ENCODE measurements around the gene PTPRT.

The PTPRT gene

GRCh38 chr20:42986143-42986773, 203.4 kb downstream of the PTPRT start:
- H3K27ac ChIP-seq (ENCODE audit: low read length), result no peak overlapping the region
- H3K4me1 ChIP-seq (ENCODE audit: insufficient read depth, low read length), result peaks cover 11% of the 10 kb centered on the region; the same call in 1 of the 2 replicates
- no peak overlapping the region for H3K9ac ChIP-seq (ENCODE audit: low read depth, low read length)

GRCh38 chr20:42985628-42986027, 204.1 kb downstream of the PTPRT start:
- Histone ChIP-seq H3K27me3 (ENCODE audit: insufficient read depth, low read length) (peaks cover 6% of the 10 kb centered on the region; the same call in 1 of the 2 replicates), H3K36me3 (ENCODE audit: insufficient read depth, low read depth, low read length) (no peaks in the 10 kb centered on the region), H3K9ac (ENCODE audit: low read depth, low read length) (no peak overlapping the region), H3K4me1 (ENCODE audit: insufficient read depth, low read length) (peaks cover 12% of the 10 kb centered on the region), H3K27ac (ENCODE audit: low read length) (no peak overlapping the region), H3K9me3 (ENCODE audit: insufficient read depth, low read depth, low read length) (no peaks in the 10 kb centered on the region), H3K4me3 (ENCODE audit: low read length) (no peak overlapping the region)

More at GRCh38 chr20:42986143-42986773, 203.4 kb downstream of the PTPRT start:
- no peaks in the 10 kb centered on the region for H3K9me3 ChIP-seq (ENCODE audit: insufficient read depth, low read depth, low read length)
- no peak overlapping the region for H3K4me3 ChIP-seq (ENCODE audit: low read length)
- no peaks in the 10 kb centered on the region for H3K36me3 ChIP-seq (ENCODE audit: insufficient read depth, low read depth, low read length)
- 0 out of 2 replicates have a peak, but pooled peaks cover 4% of the 10 kb centered on the region for H3K27me3 ChIP-seq (ENCODE audit: insufficient read depth, low read length)

GRCh38 chr20:42982218-42982617, 207.5 kb downstream of the PTPRT start:
- Histone ChIP-seq H3K27ac (ENCODE audit: low read length) (no peak overlapping the region), H3K27me3 (ENCODE audit: insufficient read depth, low read length) (peaks cover 6% of the 10 kb centered on the region; the same call in 1 of the 2 replicates), H3K9me3 (ENCODE audit: insufficient read depth, low read depth, low read length) (no peaks in the 10 kb centered on the region), H3K4me3 (ENCODE audit: low read length) (no peak overlapping the region), H3K9ac (ENCODE audit: low read depth, low read length) (no peak overlapping the region), H3K36me3 (ENCODE audit: insufficient read depth, low read depth, low read length) (no peaks in the 10 kb centered on the region), H3K4me1 (ENCODE audit: insufficient read depth, low read length) (peaks cover 25% of the 10 kb centered on the region)

- H3K36me3 ChIP-seq (ENCODE audit: insufficient read depth, low read depth, low read length), result no peaks in the 10 kb centered on the region
- H3K27me3 ChIP-seq (ENCODE audit: insufficient read depth, low read length), result peaks cover 6% of the 10 kb centered on the region; the same call in 1 of the 2 replicates
- H3K9ac ChIP-seq (ENCODE audit: low read depth, low read length), result no peak overlapping the region
- H3K27ac ChIP-seq (ENCODE audit: low read length), result no peak overlapping the region
- no peak overlapping the region for H3K4me3 ChIP-seq (ENCODE audit: low read length)
- no peaks in the 10 kb centered on the region for H3K9me3 ChIP-seq (ENCODE audit: insufficient read depth, low read depth, low read length)
- H3K4me1 ChIP-seq (ENCODE audit: insufficient read depth, low read length), result peaks cover 25% of the 10 kb centered on the region
These were observed 208.5 kb downstream of the PTPRT start for GRCh38 chr20:42981253-42981652.

- no peak overlapping the region; the same call in 1 of the 2 replicates for H3K4me3 ChIP-seq (ENCODE audit: low read length)
- H3K36me3 ChIP-seq (ENCODE audit: insufficient read depth, low read depth, low read length), result no peaks in the 10 kb centered on the region
- no peaks in the 10 kb centered on the region for H3K9me3 ChIP-seq (ENCODE audit: insufficient read depth, low read depth, low read length)
- H3K27me3 ChIP-seq (ENCODE audit: insufficient read depth, low read length), result peaks cover 6% of the 10 kb centered on the region; the same call in 1 of the 2 replicates
- H3K4me1 ChIP-seq (ENCODE audit: insufficient read depth, low read length), result peaks cover 25% of the 10 kb centered on the region
- no peak overlapping the region; the same call in 1 of the 2 replicates for H3K9ac ChIP-seq (ENCODE audit: low read depth, low read length)
- no peak overlapping the region for H3K27ac ChIP-seq (ENCODE audit: low read length)
These were observed 210.0 kb downstream of the PTPRT start for GRCh38 chr20:42979720-42980119.

GRCh38 chr20:42978184-42978974, 211.3 kb downstream of the PTPRT start:
- Histone ChIP-seq H3K4me1 (ENCODE audit: insufficient read depth, low read length) (peaks cover 25% of the 10 kb centered on the region), H3K36me3 (ENCODE audit: insufficient read depth, low read depth, low read length) (no peaks in the 10 kb centered on the region), H3K9ac (ENCODE audit: low read depth, low read length) (no peak overlapping the region), H3K9me3 (ENCODE audit: insufficient read depth, low read depth, low read length) (no peaks in the 10 kb centered on the region), H3K4me3 (ENCODE audit: low read length) (no peak overlapping the region), H3K27me3 (ENCODE audit: insufficient read depth, low read length) (peaks cover 6% of the 10 kb centered on the region; the same call in 1 of the 2 replicates), H3K27ac (ENCODE audit: low read length) (no peak overlapping the region)

GRCh38 chr20:42975974-42976373, 213.7 kb downstream of the PTPRT start:
- Histone ChIP-seq H3K27ac (ENCODE audit: low read length) (no peak overlapping the region), H3K9ac (ENCODE audit: low read depth, low read length) (no peak overlapping the region), H3K36me3 (ENCODE audit: insufficient read depth, low read depth, low read length) (no peaks in the 10 kb centered on the region), H3K9me3 (ENCODE audit: insufficient read depth, low read depth, low read length) (no peaks in the 10 kb centered on the region), H3K4me1 (ENCODE audit: insufficient read depth, low read length) (peaks cover 17% of the 10 kb centered on the region), H3K4me3 (ENCODE audit: low read length) (no peak overlapping the region), H3K27me3 (ENCODE audit: insufficient read depth, low read length) (no peaks in the 10 kb centered on the region; the same call in 1 of the 2 replicates)

- Histone ChIP-seq H3K9ac (ENCODE audit: low read depth, low read length) (no peak overlapping the region), H3K36me3 (ENCODE audit: insufficient read depth, low read depth, low read length) (no peaks in the 10 kb centered on the region), H3K27me3 (ENCODE audit: insufficient read depth, low read length) (no peaks in the 10 kb centered on the region), H3K4me1 (ENCODE audit: insufficient read depth, low read length) (peaks cover 3% of the 10 kb centered on the region; the same call in 1 of the 2 replicates), H3K9me3 (ENCODE audit: insufficient read depth, low read depth, low read length) (no peaks in the 10 kb centered on the region), H3K27ac (ENCODE audit: low read length) (no peak overlapping the region), H3K4me3 (ENCODE audit: low read length) (no peak overlapping the region)
These were observed 215.4 kb downstream of the PTPRT start for GRCh38 chr20:42974347-42974746.

- H3K9ac ChIP-seq (ENCODE audit: low read depth, low read length), result no peak overlapping the region
- H3K27ac ChIP-seq (ENCODE audit: low read length), result no peak overlapping the region
- no peak overlapping the region for H3K4me3 ChIP-seq (ENCODE audit: low read length)
- H3K4me1 ChIP-seq (ENCODE audit: insufficient read depth, low read length), result no peaks in the 10 kb centered on the region
- H3K27me3 ChIP-seq (ENCODE audit: insufficient read depth, low read length), result no peaks in the 10 kb centered on the region
- no peaks in the 10 kb centered on the region for H3K9me3 ChIP-seq (ENCODE audit: insufficient read depth, low read depth, low read length)
- H3K36me3 ChIP-seq (ENCODE audit: insufficient read depth, low read depth, low read length), result no peaks in the 10 kb centered on the region
These were observed 217.1 kb downstream of the PTPRT start for GRCh38 chr20:42972591-42972990.

GRCh38 chr20:42968746-42969145, 221.0 kb downstream of the PTPRT start:
- Histone ChIP-seq H3K4me3 (ENCODE audit: low read length) (no peak overlapping the region), H3K27ac (ENCODE audit: low read length) (no peak overlapping the region), H3K27me3 (ENCODE audit: insufficient read depth, low read length) (no peaks in the 10 kb centered on the region), H3K4me1 (ENCODE audit: insufficient read depth, low read length) (peaks cover 4% of the 10 kb centered on the region; the same call in 1 of the 2 replicates), H3K36me3 (ENCODE audit: insufficient read depth, low read depth, low read length) (no peaks in the 10 kb centered on the region), H3K9ac (ENCODE audit: low read depth, low read length) (no peak overlapping the region), H3K9me3 (ENCODE audit: insufficient read depth, low read depth, low read length) (no peaks in the 10 kb centered on the region)

GRCh38 chr20:42963796-42964195, 225.9 kb downstream of the PTPRT start:
- no peak overlapping the region for H3K4me3 ChIP-seq (ENCODE audit: low read length)
- no peaks in the 10 kb centered on the region for H3K27me3 ChIP-seq (ENCODE audit: insufficient read depth, low read length)
- peaks cover 5% of the 10 kb centered on the region for H3K9me3 ChIP-seq (ENCODE audit: insufficient read depth, low read depth, low read length)
- no peak overlapping the region for H3K27ac ChIP-seq (ENCODE audit: low read length)
- H3K36me3 ChIP-seq (ENCODE audit: insufficient read depth, low read depth, low read length), result no peaks in the 10 kb centered on the region
- H3K4me1 ChIP-seq (ENCODE audit: insufficient read depth, low read length), result peaks cover 7% of the 10 kb centered on the region; the same call in 1 of the 2 replicates
- H3K9ac ChIP-seq (ENCODE audit: low read depth, low read length), result no peak overlapping the region

GRCh38 chr20:42961771-42962170, 227.9 kb downstream of the PTPRT start:
- Histone ChIP-seq H3K4me3 (ENCODE audit: low read length) (no peak overlapping the region), H3K9me3 (ENCODE audit: insufficient read depth, low read depth, low read length) (peaks cover 5% of the 10 kb centered on the region), H3K4me1 (ENCODE audit: insufficient read depth, low read length) (peaks cover 7% of the 10 kb centered on the region; the same call in 1 of the 2 replicates), H3K27ac (ENCODE audit: low read length) (no peak overlapping the region), H3K36me3 (ENCODE audit: insufficient read depth, low read depth, low read length) (no peaks in the 10 kb centered on the region), H3K9ac (ENCODE audit: low read depth, low read length) (no peak overlapping the region), H3K27me3 (ENCODE audit: insufficient read depth, low read length) (no peaks in the 10 kb centered on the region)

Measured in iPS-20b (cell line).